K562 (cell line): Measurements from ENCODE around the gene SMURF1. TPM values are rescaled to one million over a fixed set of nuclear protein-coding genes. Genes with fewer than 3 reads are reported as not detected.

Experiments
- ATAC-seq: fragments of 200-7000 bp; cut with Tn5 transposase; 3 replicates; pipeline ENCODE4 v1.9.1; 2020; ENCODE audit warnings: moderate library complexity
- BruUV-seq: library from RNA; stranded (reverse); fragments of 400-500 nt; replicated peaks from 2 replicates; lab custom pipeline; 2021; lab: Mats Ljungman, UMichigan
- CTCF ChIA-PET: fragments of 300-600 bp; formaldehyde crosslinking; extraction: SDS; loops from one replicate; lab custom pipeline; 2021; ENCODE audit warnings: low intra/inter-chr PET ratio; lab: Yijun Ruan, JAX
- POLR2A ChIA-PET: fragments of 300-600, 350-650 bp; sonication (Branson Sonifier 250); formaldehyde crosslinking; extraction: SDS; loops from one replicate; lab custom pipeline; 2021; ENCODE audit warnings: antibody characterized with exemption, inconsistent platforms; lab: Yijun Ruan, JAX
- DNase-seq, 4 experiments: peaks; one replicate each; pipeline versions ENCODE4 v3.0.0 to v3.0.0-alpha.2; 2011 to 2018; ENCODE audit warnings: low spot score in 3 of 4, mixed read lengths in 3 of 4; ENCODE audit errors: extremely low read depth in 1 of 4
- FAIRE-seq: peaks from 2 replicates; lab custom pipeline; 2011; peaks lifted over from hg19 to GRCh38; lab: Jason Lieb, UNC
- H2AFZ ChIP-seq: 2 replicates; pipeline ENCODE4 v1.6.0; 2011; ENCODE audit warnings: low read depth, low read length, control low read depth, inconsistent platforms
- H3K27ac ChIP-seq: fragments of 200-600 bp; 3 replicates; pipeline ENCODE4 v1.8.0; 2011; ENCODE audit warnings: low read depth, mild to moderate bottlenecking, control low read depth, inconsistent platforms, low read length, moderate library complexity, mixed read lengths; ENCODE audit errors: extremely low read depth
- H3K27me3 ChIP-seq, 2 experiments: fragments of 300-600 bp in 1 of 2; 2 replicates in 1 of 2; 3 replicates in 1 of 2; pipeline versions ENCODE4 v1.6.0 to v1.8.0; 2011; ENCODE audit warnings: inconsistent platforms in 2 of 2, low read length in 2 of 2, mild to moderate bottlenecking in 1 of 2, mixed read lengths in 1 of 2, moderate library complexity in 1 of 2; ENCODE audit not compliant: control insufficient read depth in 2 of 2, insufficient read depth in 2 of 2
- H3K36me3 ChIP-seq: fragments of 300-600 bp; 3 replicates; pipeline ENCODE4 v1.8.0; 2011; ENCODE audit warnings: mild to moderate bottlenecking, low read length, inconsistent platforms; ENCODE audit not compliant: control insufficient read depth, insufficient read depth
- H3K4me1 ChIP-seq, 2 experiments: fragments of 200-600 bp in 1 of 2; replicated peaks in 1 of 2; 2 replicates in 1 of 2; 3 replicates in 1 of 2; pipeline versions ENCODE4 v1.5.1 to v1.8.0; 2011; ENCODE audit warnings: inconsistent platforms in 2 of 2, low read length in 2 of 2, mild to moderate bottlenecking in 1 of 2, mixed read lengths in 1 of 2, moderate library complexity in 1 of 2; ENCODE audit not compliant: control insufficient read depth in 2 of 2, insufficient read depth in 2 of 2
- H3K4me2 ChIP-seq: 2 replicates; pipeline ENCODE4 v1.6.1; 2011; ENCODE audit warnings: low read length, control low read depth, inconsistent platforms, mixed read lengths; ENCODE audit not compliant: insufficient read depth
- H3K4me3 ChIP-seq: fragments of 200-600 bp; sonication (generic), shearing (Covaris generic); 2 replicates; pipeline ENCODE4 v1.5.1; 2016; ENCODE audit warnings: control low read depth, inconsistent platforms
- H3K79me2 ChIP-seq: fragments of 200-600 bp; 3 replicates; pipeline ENCODE4 v1.8.0; 2011; ENCODE audit warnings: low read length, inconsistent platforms; ENCODE audit not compliant: control insufficient read depth, insufficient read depth
- H3K9ac ChIP-seq, 2 experiments: 2 replicates each; pipeline versions ENCODE4 v1.6.0 to v1.6.1; 2011; ENCODE audit warnings: low read depth in 2 of 2, low read length in 2 of 2, control low read depth in 1 of 2, inconsistent platforms in 1 of 2, mild to moderate bottlenecking in 1 of 2, mixed read lengths in 1 of 2; ENCODE audit not compliant: insufficient read depth in 1 of 2
- H3K9me1 ChIP-seq: one replicate; pipeline ENCODE4 v1.6.0; 2011; ENCODE audit warnings: inconsistent platforms, mild to moderate bottlenecking, low read length, moderate library complexity; ENCODE audit not compliant: control insufficient read depth, insufficient read depth
- H3K9me3 ChIP-seq: replicated peaks from 2 replicates; pipeline ENCODE4 v1.5.1; 2011; ENCODE audit warnings: low read depth, low read length, inconsistent platforms; ENCODE audit not compliant: control insufficient read depth, insufficient read depth
- H4K20me1 ChIP-seq: replicated peaks from 2 replicates; pipeline ENCODE4 v1.6.1; 2011; ENCODE audit warnings: low read length, inconsistent platforms, mixed read lengths; ENCODE audit not compliant: control insufficient read depth, insufficient read depth
- AFF4 ChIP-seq: sonication (generic); formaldehyde crosslinking; IDR thresholded peaks from 2 replicates; pipeline ENCODE4 v1.8.0; 2023; ENCODE audit warnings: mild to moderate bottlenecking, missing genetic modification reagents
- CBX8 ChIP-seq: fragments of 200-600 bp; sonication (generic); IDR thresholded peaks from 2 replicates; pipeline ENCODE4 v1.6.1; 2012; ENCODE audit warnings: borderline replicate concordance, mixed run types, low read depth, mild to moderate bottlenecking, moderate library complexity, mixed read lengths, low read length, control low read depth, inconsistent platforms; ENCODE audit not compliant: poor library complexity, severe bottlenecking; ENCODE audit errors: extremely low read depth
- E2F3 ChIP-seq: fragments of 250-450 bp; sonication (Bioruptor Pico); IDR thresholded peaks from 2 replicates; pipeline ENCODE4 v1.4.0; 2020; ENCODE audit warnings: mild to moderate bottlenecking
- E2F6 ChIP-seq, 2 experiments: IDR thresholded peaks; 2 replicates each; pipeline ENCODE4 v1.6.1; 2011; ENCODE audit warnings: borderline replicate concordance in 1 of 2, control low read depth in 1 of 2, low read depth in 1 of 2, low read length in 1 of 2, mild to moderate bottlenecking in 1 of 2, mixed read lengths in 1 of 2, moderate library complexity in 1 of 2; ENCODE audit not compliant: insufficient read depth in 1 of 2, insufficient read length in 1 of 2, poor library complexity in 1 of 2, severe bottlenecking in 1 of 2; ENCODE audit errors: extremely low read depth in 1 of 2
- IRF2 ChIP-seq: sonication (generic); formaldehyde crosslinking; IDR thresholded peaks from 2 replicates; pipeline ENCODE4 v1.8.1; 2022; ENCODE audit warnings: mild to moderate bottlenecking, missing genetic modification reagents
- MAZ ChIP-seq, 2 experiments: fragments of 450-650 bp in 1 of 2; sonication (generic) in 1 of 2; formaldehyde crosslinking; IDR thresholded peaks in 1 of 2; conservative IDR thresholded peaks in 1 of 2; 2 replicates each; pipeline versions ENCODE4 v1.4.0 to v1.5.0; 2020; ENCODE audit warnings: mild to moderate bottlenecking in 1 of 2, missing genetic modification reagents in 1 of 2
- MTA2 ChIP-seq: fragments of 450-650 bp; IDR thresholded peaks from 2 replicates; pipeline ENCODE4 v1.6.1; 2016; ENCODE audit warnings: low read depth
- MYC ChIP-seq, 2 experiments: fragments of 250-450 bp in 1 of 2; sonication (Bioruptor Pico) in 1 of 2; IDR thresholded peaks; 2 replicates each; pipeline versions ENCODE4 v1.5.1 to v1.6.1; 2012 to 2021; ENCODE audit warnings: low read depth in 2 of 2, borderline replicate concordance in 1 of 2, improper control_type of control experiment in 1 of 2, low read length in 1 of 2, mild to moderate bottlenecking in 1 of 2, moderate library complexity in 1 of 2
- NBN ChIP-seq: fragments of 450-650 bp; IDR thresholded peaks from 2 replicates; pipeline ENCODE4 v1.6.1; 2016; ENCODE audit warnings: low read depth, mild to moderate bottlenecking
- POLR2H ChIP-seq: IDR thresholded peaks from 2 replicates; pipeline ENCODE4 v1.6.1; 2016; ENCODE audit warnings: missing genetic modification characterization, low read depth, mild to moderate bottlenecking, control low read depth, missing compliant biosample characterization, moderate library complexity
- PPARD ChIP-seq: fragments of 250-450 bp; sonication (Bioruptor Pico); IDR thresholded peaks from 2 replicates; pipeline ENCODE4 v1.8.0; 2022; ENCODE audit warnings: inconsistent platforms, mild to moderate bottlenecking, moderate library complexity
- SIN3B ChIP-seq: fragments of 450-650 bp; IDR thresholded peaks from 2 replicates; pipeline ENCODE4 v1.6.1; 2017; ENCODE audit warnings: low read depth, mild to moderate bottlenecking, moderate library complexity
- SRSF7 ChIP-seq: fragments of 200-400 bp; formaldehyde crosslinking; optimal IDR thresholded peaks from 2 replicates; pipeline ENCODE3; 2017; ENCODE audit warnings: mild to moderate bottlenecking, low read depth, low read length
- TGIF2 ChIP-seq: sonication (generic); formaldehyde crosslinking; IDR thresholded peaks from 2 replicates; pipeline ENCODE4 v1.8.1; 2022; ENCODE audit warnings: mild to moderate bottlenecking, missing genetic modification reagents, moderate library complexity
- ZBTB7A ChIP-seq: IDR thresholded peaks from 2 replicates; pipeline ENCODE4 v1.6.1; 2011; ENCODE audit warnings: low read depth, mild to moderate bottlenecking, low read length, moderate library complexity, borderline replicate concordance; ENCODE audit not compliant: control insufficient read depth
- ZNF583 ChIP-seq: fragments of 250-450 bp; sonication (Bioruptor Pico); IDR thresholded peaks from 2 replicates; pipeline ENCODE4 v1.4.0; 2020
- WGBS: fragments of 100-300 bp; shearing (Covaris generic); methylation state at CpG from one replicate; pipeline ENCODE4 v1.1.6; 2016; ENCODE audit warnings: low coverage, mixed read lengths; ENCODE audit not compliant: insufficient coverage; ENCODE audit errors: missing lambda C conversion rate; 5-methylcytosine and 5-hydroxymethylcytosine counted together
- in situ Hi-C: fragments of 300-500 bp; cut with MboI; formaldehyde crosslinking; loops from 4 replicates; pipeline ENCODE4 v1.15.0; 2018; ENCODE audit warnings: inconsistent platforms, mixed read lengths
- intact Hi-C: fragments of 100-400 bp; cut with micrococcal nuclease; formaldehyde crosslinking; loops from 2 replicates; pipeline ENCODE4 v1.14.2; 2022
- polyA plus RNA-seq, 8 experiments: library from polyadenylated mRNA; depleted of rRNA in 4 of 8; stranded (reverse) in 5 of 8; unstranded in 3 of 8; fragments of >200 nt; fragmentation: Nextera tagmentation in 2 of 8; fragmentation: Illumina TruSeq in 1 of 8; extraction: Ambion mirVana in 2 of 8; extraction: Trizol in 1 of 8; gene quantifications; 2 replicates each; pipeline versions ENCODE4 v1.2.1 to v1.2.3, GENCODE V29; 2011 to 2014; ENCODE audit warnings: inconsistent platforms in 1 of 8, missing spikeins in 1 of 8
- total RNA-seq, 7 experiments: library from RNA; depleted of rRNA in 6 of 7; stranded (reverse); fragments of >200 nt in 6 of 7; fragmentation: Illumina TruSeq in 2 of 7; extraction: Trizol in 2 of 7; gene quantifications; 2 replicates each; pipeline versions ENCODE4 v1.2.1 to v1.2.3, GENCODE V29; 2011 to 2021; ENCODE audit warnings: low replicate concordance in 1 of 7

SMURF1 gene
- total and polyA plus RNA-seq, 9 of the 15 experiments (the other 6 are each of a cell fraction or from before 2014, with no cell fraction given), result 1.0 to 20.1 (median 12.6) TPM

- FAIRE-seq, result no peak
- peaks cover 42% of the 10 kb centered on the region for H3K79me2 ChIP-seq
- peak; percentile 32 for ATAC-seq
These were observed 421 bp downstream of the SMURF1 start for GRCh38 chr7:99143521-99143852.

More at GRCh38 chr7:99143521-99143852, 421 bp downstream of the SMURF1 start:
- peak in 1 of 4 experiments; percentile 21 for DNase-seq
- ChIA-PET POLR2A (interaction anchor here (0.9 to 1.0 kb wide), 2 partner anchors 9 to 105 kb away, joined by 3 read pairs; no protein-coding TSS in a partner anchor), CTCF (no interaction called here)
- Histone ChIP-seq H3K9me3 (no peaks in the 10 kb centered on the region), H3K4me2 (peak overlapping the region; percentile 71; the same call in 1 of the 2 replicates), H4K20me1 (peaks cover 19% of the 10 kb centered on the region), H3K27me3 (no peaks in the 10 kb centered on the region), H3K9me1 (no peaks in the 10 kb centered on the region), H2AFZ (peak overlapping the region; percentile 68; the same call in 1 of the 2 replicates), H3K27ac (peak overlapping the region; percentile 91), H3K4me1 (peaks cover 10 to 18% of the 10 kb centered on the region in 2 experiments; a peak in 4 of 5 replicates), H3K36me3 (peaks cover 14% of the 10 kb centered on the region; the same call in 2 of the 3 replicates), H3K4me3 (peak overlapping the region; percentile 75), H3K9ac (peak overlapping the region; percentile 77 to 92; a peak in 3 of 4 replicates)
- TF ChIP-seq NBN (no peak), MAZ (CRISPR knock-in tag; conservative IDR thresholded peaks at IDR 0.05 in 1 of 2, IDR thresholded peaks at IDR 0.05 in 1 of 2) (peak in 1 of 2 experiments; percentile 8; a peak in 1 of 4 replicates), MTA2 (no peak), ZNF583 (CRISPR knock-in tag) (no peak), CBX8 (no peak), IRF2 (no peak), PPARD (CRISPR knock-in tag) (no peak), AFF4 (CRISPR knock-in tag) (peak; percentile 17; the same call in 1 of the 2 replicates), SRSF7 (no peak), E2F3 (CRISPR knock-in tag) (peak; percentile 64; the same call in 1 of the 2 replicates), ZBTB7A (peak; percentile 73; the same call in 1 of the 2 replicates), POLR2H (0 out of 2 replicates have a peak, but pooled peaks have one; percentile 3), MYC (IDR thresholded peaks at IDR 0.05; ENCODE audit: low read depth, low read length) (0 out of 2 replicates have a peak, but pooled peaks have one; percentile 42), MYC (CRISPR knock-in tag; IDR thresholded peaks at IDR 0.05; ENCODE audit: borderline replicate concordance, low read depth) (no peak), SIN3B (0 out of 2 replicates have a peak, but pooled peaks have one; percentile 20), TGIF2 (peak; percentile 65; the same call in 1 of the 2 replicates), E2F6 (IDR thresholded peaks at IDR 0.05; ENCODE audit: borderline replicate concordance in 1 of 2, extremely low read depth in 1 of 2, insufficient read depth in 1 of 2, insufficient read length in 1 of 2, low read depth in 1 of 2, low read length in 1 of 2, poor library complexity in 1 of 2, severe bottlenecking in 1 of 2) (peak in 1 of 2 experiments; percentile 60)
- WGBS, result no CpG with 5 or more reads among the region's 46 CpGs
- intact Hi-C loops (loop anchor here (5.0 to 10.0 kb wide), 3 partner anchors 81 to 244 kb away; no protein-coding TSS in a partner anchor), in situ Hi-C loops (no loop called here)
- no TSS peak for BruUV-seq
